ENCODE measurements around the gene MARVELD2. TPM values are rescaled to one million over a fixed set of nuclear protein-coding genes. Genes with fewer than 3 reads are reported as not detected.
A peak's percentile ranks its signal among the peaks of the same experiment; 100 is the strongest.

Gene MARVELD2
- 47.2 and 50.3 TPM in 2 replicates for total RNA-seq (2022)
- Bru-seq, nascent RNA: percentile 81 among the genes with signal in this experiment
- BruChase-seq, experiment 1, labeled RNA remaining after a 2-hour chase: percentile 90 among the genes with signal in this experiment
- percentile 86 among the genes with signal in this experiment for BruChase-seq, experiment 2, labeled RNA remaining after a 6-hour chase
- long read RNA-seq, full-length matches to known transcripts: 7 of 46 reads
- long read RNA-seq, partial matches to known transcripts: 10 of 46 reads
- long read RNA-seq, other reads (novel, unspliced or antisense): 29 of 46 reads

- peak; percentile 96 for DNase-seq
- intact Hi-C loops (cut with micrococcal nuclease; ENCODE audit: unreplicated experiment): loop anchor here (1.0 to 5.0 kb wide), 3 partner anchors 37 to 77 kb away; partner anchors contain the start of genes AK6, OCLN, RAD17 and TAF9
- BruUV-seq (replicated peaks): TSS peak; percentile 76
- Histone ChIP-seq H3K36me3 (ENCODE audit: control insufficient read depth, insufficient read depth, low read length) (peaks cover 3% of the 10 kb centered on the region; the same call in 1 of the 2 replicates), H3K4me1 (peaks cover 9% of the 10 kb centered on the region), H3K9me3 (no peaks in the 10 kb centered on the region), H3K27me3 (replicated peaks; ENCODE audit: control insufficient read depth, insufficient read depth, low read length) (no peaks in the 10 kb centered on the region), H3K4me3 (ENCODE audit: low read depth, low read length) (peak within 1 kb of the TSS; percentile 81)
- H3K27ac Mint-ChIP-seq (ENCODE audit: unreplicated experiment): peak within 1 kb of the TSS; percentile 93
- TF ChIP-seq, protein P1, sequence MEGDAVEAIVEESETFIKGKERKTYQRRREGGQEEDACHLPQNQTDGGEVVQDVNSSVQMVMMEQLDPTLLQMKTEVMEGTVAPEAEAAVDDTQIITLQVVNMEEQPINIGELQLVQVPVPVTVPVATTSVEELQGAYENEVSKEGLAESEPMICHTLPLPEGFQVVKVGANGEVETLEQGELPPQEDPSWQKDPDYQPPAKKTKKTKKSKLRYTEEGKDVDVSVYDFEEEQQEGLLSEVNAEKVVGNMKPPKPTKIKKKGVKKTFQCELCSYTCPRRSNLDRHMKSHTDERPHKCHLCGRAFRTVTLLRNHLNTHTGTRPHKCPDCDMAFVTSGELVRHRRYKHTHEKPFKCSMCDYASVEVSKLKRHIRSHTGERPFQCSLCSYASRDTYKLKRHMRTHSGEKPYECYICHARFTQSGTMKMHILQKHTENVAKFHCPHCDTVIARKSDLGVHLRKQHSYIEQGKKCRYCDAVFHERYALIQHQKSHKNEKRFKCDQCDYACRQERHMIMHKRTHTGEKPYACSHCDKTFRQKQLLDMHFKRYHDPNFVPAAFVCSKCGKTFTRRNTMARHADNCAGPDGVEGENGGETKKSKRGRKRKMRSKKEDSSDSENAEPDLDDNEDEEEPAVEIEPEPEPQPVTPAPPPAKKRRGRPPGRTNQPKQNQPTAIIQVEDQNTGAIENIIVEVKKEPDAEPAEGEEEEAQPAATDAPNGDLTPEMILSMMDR (IDR thresholded peaks at IDR 0.05; ENCODE audit: insufficient read depth in 1 of 2, low read depth in 1 of 2, low read length in 1 of 2, severe bottlenecking in 1 of 2, unreplicated experiment in 1 of 2): peak; percentile 22 to 76
- H3K4me1 Mint-ChIP-seq (ENCODE audit: low read depth, unreplicated experiment): peaks cover 22% of the 10 kb centered on the region
- ChIA-PET CTCF (interaction anchor here (0.6 kb wide), 2 partner anchors 25 to 68 kb away, joined by 3 to 5 read pairs; no protein-coding TSS in a partner anchor), POLR2A (interaction anchor here (0.6 to 1.0 kb wide), 2 partner anchors 40 to 84 kb away, joined by 3 read pairs; no protein-coding TSS in a partner anchor)
- H3K4me3 Mint-ChIP-seq (ENCODE audit: unreplicated experiment): peak within 1 kb of the TSS; percentile 92
- no peaks in the 10 kb centered on the region for H3K9me3 Mint-ChIP-seq (ENCODE audit: unreplicated experiment)
- H3K27me3 Mint-ChIP-seq (ENCODE audit: insufficient read depth, unreplicated experiment): no peaks in the 10 kb centered on the region
- H3K36me3 Mint-ChIP-seq (ENCODE audit: insufficient read depth, unreplicated experiment): peaks cover 49% of the 10 kb centered on the region
Measured at GRCh38 chr5:69414885-69415583, at the start of gene MARVELD2. TSS of gene MARVELD2 (plus strand) at chr5:69415116. CDS start at chr5:69419386, 4,270 bp downstream.

- H3K36me3 Mint-ChIP-seq (ENCODE audit: insufficient read depth, unreplicated experiment): peaks cover 71% of the 10 kb centered on the region
- intact Hi-C loops (cut with micrococcal nuclease; ENCODE audit: unreplicated experiment): loop anchor here (5.0 kb wide), 2 partner anchors 50 to 325 kb away; partner anchors contain the start of gene MARVELD2
- H3K9me3 Mint-ChIP-seq (ENCODE audit: unreplicated experiment): no peaks in the 10 kb centered on the region
- no peak for DNase-seq
- peaks cover 8% of the 10 kb centered on the region for H3K4me1 Mint-ChIP-seq (ENCODE audit: low read depth, unreplicated experiment)
- TF ChIP-seq, protein P1 (IDR thresholded peaks at IDR 0.05; ENCODE audit: insufficient read depth in 1 of 2, low read depth in 1 of 2, low read length in 1 of 2, severe bottlenecking in 1 of 2, unreplicated experiment in 1 of 2): no peak
- no peaks in the 10 kb centered on the region for H3K9me3 ChIP-seq
- BruUV-seq (replicated peaks): no TSS peak
- ChIA-PET CTCF (no interaction called here), POLR2A (no interaction called here)
- peaks cover 15% of the 10 kb centered on the region for H3K4me1 ChIP-seq
- peak overlapping the region; percentile 67; the same call in 1 of the 2 replicates for H3K4me3 ChIP-seq (ENCODE audit: low read depth, low read length)
- H3K4me3 Mint-ChIP-seq (ENCODE audit: unreplicated experiment): peak overlapping the region; percentile 90
- no peaks in the 10 kb centered on the region for H3K27me3 ChIP-seq (replicated peaks; ENCODE audit: control insufficient read depth, insufficient read depth, low read length)
- H3K36me3 ChIP-seq (ENCODE audit: control insufficient read depth, insufficient read depth, low read length): no peaks in the 10 kb centered on the region; the same call in 1 of the 2 replicates
- no peaks in the 10 kb centered on the region for H3K27me3 Mint-ChIP-seq (ENCODE audit: insufficient read depth, unreplicated experiment)
- peak overlapping the region; percentile 99 for H3K27ac Mint-ChIP-seq (ENCODE audit: unreplicated experiment)
Measured at GRCh38 chr5:69367697-69368279, 47.1 kb upstream of the MARVELD2 start.

All from Caco-2 (cell line).